ENCODE results near the gene GABBR2. TPM values are rescaled to one million over a fixed set of nuclear protein-coding genes. Genes with fewer than 3 reads are reported as not detected.

Gene GABBR2
- not detected for total RNA-seq

DNA sequence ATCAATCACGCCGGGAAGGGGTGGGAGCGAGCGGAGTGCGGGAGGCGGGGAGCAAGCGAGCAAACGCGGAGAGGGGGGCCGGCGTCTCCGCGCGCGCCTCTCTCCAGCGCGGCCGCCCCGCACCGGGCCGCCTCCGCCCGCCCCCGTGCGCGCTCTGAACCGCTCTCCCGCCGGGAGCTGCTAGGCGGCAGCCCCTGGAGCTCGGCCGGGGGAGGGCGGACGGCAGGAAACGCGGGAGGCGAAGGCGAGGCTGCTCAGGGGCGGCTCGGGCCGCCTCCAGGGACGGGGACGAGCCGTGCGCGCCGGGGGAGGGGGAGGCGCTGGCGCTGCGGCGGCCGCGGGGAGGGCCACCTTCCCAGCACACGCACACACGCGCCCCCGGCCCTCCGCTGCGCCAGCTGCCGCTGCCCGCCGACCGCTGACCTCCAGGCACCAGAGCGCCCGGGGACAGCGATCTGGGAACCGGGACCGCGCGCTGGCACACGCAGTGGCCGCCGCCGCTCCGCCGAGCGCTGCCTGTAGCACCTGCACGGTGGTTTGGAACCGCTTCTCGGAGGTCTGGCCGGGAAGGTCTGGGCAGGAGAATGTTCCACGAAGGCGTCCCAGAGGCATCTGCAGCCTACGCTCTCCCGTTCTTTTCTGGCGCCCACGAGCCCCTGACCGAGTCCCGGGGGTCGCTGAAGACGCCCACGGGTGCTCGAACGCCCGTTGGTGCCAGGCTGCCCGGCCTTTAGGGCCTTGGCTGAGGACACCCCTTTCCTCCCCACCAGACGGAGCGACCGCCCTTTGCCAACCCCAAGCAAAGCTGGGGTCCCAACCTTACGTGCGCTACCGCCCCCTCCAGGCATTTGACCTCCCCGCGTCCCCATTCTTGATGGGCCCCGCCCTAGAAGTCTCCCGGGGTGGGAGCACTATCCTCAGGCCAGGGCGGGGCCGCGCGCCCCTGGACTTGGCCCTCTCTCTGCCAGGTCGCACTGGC is at the start of gene GABBR2:
GABBR2 (minus strand) TSS at position 3 of the 979 bp plus-strand sequence. CDS start 198 bp downstream, outside the sequence.
- Mint-ChIP-seq H3K27ac (no peak within 1 kb of the TSS), H3K27me3 (peaks cover 51% of the 10 kb centered on the region), H3K36me3 (no peaks in the 10 kb centered on the region), H3K4me1 (ENCODE audit: low read depth) (peaks cover 1% of the 10 kb centered on the region), H3K4me3 (no peak within 1 kb of the TSS), H3K9me3 (no peaks in the 10 kb centered on the region)
- ChIA-PET CTCF (interaction anchor here (0.9 kb wide), 1 partner anchor 173 kb away, joined by 3 read pairs; no protein-coding TSS in a partner anchor), POLR2A (no interaction called here)
- intact Hi-C loops (cut with micrococcal nuclease), result loop anchor here (5.0 kb wide), 1 partner anchor 172 kb away; no protein-coding TSS in a partner anchor
- DNase-seq, result no peak

DNA sequence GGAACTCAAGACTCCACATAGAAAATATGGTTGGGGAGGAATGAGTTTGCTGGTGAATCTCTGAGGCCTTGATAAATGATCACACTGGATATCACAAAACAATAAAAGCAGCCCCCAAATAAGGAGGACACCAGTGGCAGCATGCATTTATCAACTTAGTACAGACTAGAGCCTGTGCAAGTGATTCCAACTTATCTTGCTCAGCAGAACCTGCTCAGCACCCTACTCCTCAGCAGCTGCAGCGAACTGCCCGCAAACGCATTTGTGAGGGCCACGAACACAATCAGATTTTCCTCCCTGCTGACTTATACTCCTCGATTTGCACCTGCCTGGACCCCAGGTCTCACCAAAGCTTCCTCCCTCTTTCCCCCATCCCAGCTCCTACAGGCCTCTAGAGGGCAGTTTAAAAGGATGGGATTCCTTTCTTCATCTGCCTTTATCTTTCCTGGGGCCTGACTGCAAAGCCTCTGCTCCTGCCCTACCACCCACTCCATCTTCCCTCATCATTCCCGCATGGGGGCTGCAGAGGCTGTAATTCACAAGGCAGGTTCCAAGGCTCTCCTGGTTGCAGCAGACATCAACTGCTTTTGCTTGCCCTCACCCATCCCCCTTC is 46.4 kb upstream of the GABBR2 start:
- DNase-seq, result no peak
- H3K4me3 Mint-ChIP-seq, result no peak overlapping the region
- H3K27ac Mint-ChIP-seq, result no peak overlapping the region
- no peaks in the 10 kb centered on the region for H3K27me3 Mint-ChIP-seq
- ChIA-PET POLR2A (no interaction called here), CTCF (interaction anchor here (1.5 kb wide), 1 partner anchor 20 kb away, joined by 6 read pairs; no protein-coding TSS in a partner anchor)
- H3K9me3 Mint-ChIP-seq, result peaks cover 11% of the 10 kb centered on the region
- peaks cover 46% of the 10 kb centered on the region for H3K36me3 Mint-ChIP-seq
- no peaks in the 10 kb centered on the region for H3K4me1 Mint-ChIP-seq (ENCODE audit: low read depth)
- intact Hi-C loops (cut with micrococcal nuclease), result no loop called here

DNA sequence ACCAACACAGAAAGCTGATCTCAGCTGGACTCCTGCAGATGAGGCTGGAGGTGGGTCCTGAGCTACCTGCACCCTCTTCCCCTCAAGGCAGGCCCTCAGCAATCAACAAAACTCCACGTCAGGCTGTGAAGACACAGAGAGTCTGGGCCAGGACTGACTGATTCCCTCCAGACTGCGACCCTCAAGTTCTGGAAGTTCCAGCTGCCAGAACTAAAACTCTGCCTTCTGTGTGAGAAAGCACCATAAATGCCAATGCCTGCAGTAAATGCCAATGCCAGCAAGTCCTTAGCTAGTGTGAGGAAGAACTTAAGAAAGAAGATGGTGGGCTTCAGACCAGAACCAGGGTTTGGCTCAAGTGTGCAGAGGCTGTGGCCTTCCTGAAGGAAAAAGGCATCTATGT is 42.5 kb upstream of the GABBR2 start:
- CTCF ChIA-PET, result interaction anchor here (0.6 kb wide), 2 partner anchors 25 to 183 kb away, joined by 4 to 5 read pairs; no protein-coding TSS in a partner anchor
- no peak for DNase-seq
- Mint-ChIP-seq H3K9me3 (peaks cover 3% of the 10 kb centered on the region), H3K4me1 (ENCODE audit: low read depth) (no peaks in the 10 kb centered on the region), H3K27me3 (no peaks in the 10 kb centered on the region), H3K36me3 (peaks cover 47% of the 10 kb centered on the region), H3K4me3 (no peak overlapping the region), H3K27ac (no peak overlapping the region)
- POLR2A ChIA-PET, result no interaction called here
- intact Hi-C loops (cut with micrococcal nuclease), result no loop called here

DNA sequence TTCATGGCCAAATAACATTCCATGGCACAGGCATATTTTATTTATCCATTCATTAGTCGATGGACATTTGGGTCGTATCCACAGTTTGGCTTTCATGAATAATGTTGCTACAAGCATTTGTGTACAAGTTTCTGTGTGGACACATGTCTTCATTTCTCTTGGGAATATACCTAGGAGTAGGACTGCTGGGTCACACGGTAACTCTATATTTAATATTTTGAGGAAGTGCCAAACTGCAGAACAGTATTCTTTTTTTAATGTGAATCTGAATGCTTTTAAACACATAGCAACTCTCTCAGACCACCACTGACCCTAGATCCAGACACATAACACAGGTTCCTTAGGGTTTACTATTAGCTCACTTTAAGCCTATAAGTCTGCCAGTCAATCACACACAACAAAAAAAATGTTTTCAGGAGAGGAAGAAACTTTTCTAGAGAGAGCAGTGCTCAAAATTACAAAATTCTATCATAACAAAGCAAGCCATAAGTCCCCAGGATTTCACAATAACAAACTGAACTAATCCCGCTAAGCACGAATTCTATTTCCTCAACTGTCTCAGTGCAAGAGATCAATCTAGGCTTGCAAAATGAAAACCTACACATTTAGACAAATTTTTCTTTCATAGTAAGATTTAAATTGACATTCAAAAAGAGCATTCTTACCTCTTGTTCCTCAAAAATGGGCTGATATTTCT is 41.8 kb upstream of the GABBR2 start:
- no peaks in the 10 kb centered on the region for H3K4me1 Mint-ChIP-seq (ENCODE audit: low read depth)
- no peak overlapping the region for H3K4me3 Mint-ChIP-seq

DNA sequence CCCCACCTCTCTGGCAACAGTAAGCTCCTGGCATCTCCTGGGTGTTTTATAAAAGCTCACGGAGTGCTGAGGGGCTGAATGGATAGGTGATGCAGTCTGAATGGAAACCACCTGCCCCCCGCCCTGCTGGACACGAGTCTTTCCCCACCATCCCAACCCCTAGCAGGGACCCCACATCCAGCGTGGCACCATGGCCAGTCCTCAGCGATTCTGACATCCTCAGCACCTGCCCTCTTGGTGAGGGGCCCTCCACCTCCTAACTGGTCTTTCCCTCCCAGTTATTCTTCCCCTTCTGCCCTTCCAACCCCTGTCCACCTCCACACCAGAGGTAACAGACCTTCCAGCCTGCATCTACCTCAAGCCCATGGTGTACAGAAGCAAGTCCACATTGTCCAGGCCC is 38.7 kb upstream of the GABBR2 start:
- CTCF ChIA-PET, result no interaction called here
- peaks cover 33% of the 10 kb centered on the region for H3K36me3 Mint-ChIP-seq

More for the DNA sequence above, 41.8 kb upstream of the GABBR2 start:
- no peak overlapping the region for H3K27ac Mint-ChIP-seq
- H3K9me3 Mint-ChIP-seq, result peaks cover 3% of the 10 kb centered on the region
- no peaks in the 10 kb centered on the region for H3K27me3 Mint-ChIP-seq
- ChIA-PET POLR2A (no interaction called here), CTCF (no interaction called here)
- H3K36me3 Mint-ChIP-seq, result peaks cover 42% of the 10 kb centered on the region
- no peak for DNase-seq
- intact Hi-C loops (cut with micrococcal nuclease), result no loop called here

GRCh38 chr9:98745470-98745869 is 36.7 kb upstream of the GABBR2 start:
- Mint-ChIP-seq H3K4me1 (ENCODE audit: low read depth) (no peaks in the 10 kb centered on the region), H3K27ac (no peak overlapping the region), H3K4me3 (no peak overlapping the region), H3K9me3 (peaks cover 3% of the 10 kb centered on the region), H3K27me3 (no peaks in the 10 kb centered on the region), H3K36me3 (peaks cover 28% of the 10 kb centered on the region)
- no peak for DNase-seq
- ChIA-PET CTCF (interaction anchor here (1.0 kb wide), 1 partner anchor 30 kb away, joined by 3 read pairs; no protein-coding TSS in a partner anchor), POLR2A (interaction anchor here (1.3 kb wide), 1 partner anchor 14 kb away, joined by 3 read pairs; no protein-coding TSS in a partner anchor)
- intact Hi-C loops (cut with micrococcal nuclease), result no loop called here

More for the DNA sequence above, 38.7 kb upstream of the GABBR2 start:
- H3K4me1 Mint-ChIP-seq (ENCODE audit: low read depth), result no peaks in the 10 kb centered on the region
- POLR2A ChIA-PET, result no interaction called here
- no peaks in the 10 kb centered on the region for H3K27me3 Mint-ChIP-seq
- no peak for DNase-seq
- no peak overlapping the region for H3K27ac Mint-ChIP-seq
- H3K4me3 Mint-ChIP-seq, result no peak overlapping the region
- intact Hi-C loops (cut with micrococcal nuclease), result no loop called here
- peaks cover 3% of the 10 kb centered on the region for H3K9me3 Mint-ChIP-seq

GRCh38 chr9:98743818-98744611 is 35.3 kb upstream of the GABBR2 start:
- ChIA-PET CTCF (no interaction called here), POLR2A (no interaction called here)
- no peak for DNase-seq
- H3K9me3 Mint-ChIP-seq, result peaks cover 4% of the 10 kb centered on the region
- intact Hi-C loops (cut with micrococcal nuclease), result no loop called here
- H3K4me3 Mint-ChIP-seq, result no peak overlapping the region
- no peaks in the 10 kb centered on the region for H3K4me1 Mint-ChIP-seq (ENCODE audit: low read depth)
- no peaks in the 10 kb centered on the region for H3K27me3 Mint-ChIP-seq
- H3K27ac Mint-ChIP-seq, result no peak overlapping the region
- H3K36me3 Mint-ChIP-seq, result peaks cover 23% of the 10 kb centered on the region

DNA sequence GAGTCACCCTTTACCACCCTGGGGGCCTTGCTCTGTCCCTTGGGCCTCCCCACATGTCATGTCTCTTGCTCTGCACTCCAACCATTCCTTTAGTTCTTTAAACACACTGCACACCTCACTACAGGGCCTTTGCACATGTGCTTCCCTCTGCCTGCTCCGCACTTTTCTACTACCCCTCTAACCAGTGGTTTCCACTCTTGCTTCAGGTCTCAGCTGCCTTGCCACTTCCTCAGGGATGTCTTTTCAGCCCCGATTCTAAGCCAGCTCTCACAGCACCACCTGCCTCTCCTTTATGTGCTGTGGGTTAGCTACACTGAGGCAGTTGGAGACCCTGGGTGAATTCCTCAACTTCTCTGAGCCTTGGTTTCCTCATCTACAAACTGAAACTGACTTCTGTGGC is 34.6 kb upstream of the GABBR2 start:
- H3K9me3 Mint-ChIP-seq, result peaks cover 9% of the 10 kb centered on the region
- no peak overlapping the region for H3K4me3 Mint-ChIP-seq
- ChIA-PET POLR2A (no interaction called here), CTCF (no interaction called here)
- intact Hi-C loops (cut with micrococcal nuclease), result no loop called here
- H3K36me3 Mint-ChIP-seq, result peaks cover 21% of the 10 kb centered on the region
- no peak for DNase-seq
- no peaks in the 10 kb centered on the region for H3K27me3 Mint-ChIP-seq
- H3K27ac Mint-ChIP-seq, result no peak overlapping the region
- H3K4me1 Mint-ChIP-seq (ENCODE audit: low read depth), result no peaks in the 10 kb centered on the region

- intact Hi-C loops (cut with micrococcal nuclease), result no loop called here
- Mint-ChIP-seq H3K4me3 (no peak overlapping the region), H3K9me3 (peaks cover 11% of the 10 kb centered on the region), H3K4me1 (ENCODE audit: low read depth) (no peaks in the 10 kb centered on the region), H3K27ac (no peak overlapping the region), H3K27me3 (no peaks in the 10 kb centered on the region), H3K36me3 (peaks cover 25% of the 10 kb centered on the region)
- DNase-seq, result no peak
- CTCF ChIA-PET, result no interaction called here
- POLR2A ChIA-PET, result no interaction called here
Observed at GRCh38 chr9:98742325-98743280, 33.9 kb upstream of the GABBR2 start.

GRCh38 chr9:98740226-98740881 is 31.6 kb upstream of the GABBR2 start:
- Mint-ChIP-seq H3K36me3 (peaks cover 38% of the 10 kb centered on the region), H3K4me1 (ENCODE audit: low read depth) (no peaks in the 10 kb centered on the region), H3K27me3 (no peaks in the 10 kb centered on the region), H3K4me3 (no peak overlapping the region), H3K27ac (no peak overlapping the region), H3K9me3 (peaks cover 11% of the 10 kb centered on the region)
- ChIA-PET CTCF (interaction anchor here (1.1 kb wide), 1 partner anchor 36 kb away, joined by 3 read pairs; no protein-coding TSS in a partner anchor), POLR2A (no interaction called here)
- no peak for DNase-seq
- intact Hi-C loops (cut with micrococcal nuclease), result no loop called here

Measured in activated CD4-positive, alpha-beta memory T cell treated with anti-CD3 and anti-CD28 coated beads for 36 hours (primary cell).